Activated naive CD8-positive, alpha-beta T cell treated with anti-CD3 and anti-CD28 coated beads, Interleukin-2, amount 10 ng/mL, durations not matched to agents 7 days and 5 days (primary cell): ENCODE results near the gene ENAM. TPM values are rescaled to one million over a fixed set of nuclear protein-coding genes. Genes with fewer than 3 reads are reported as not detected.
"Not testable (repeated sequence)": the region's sequence is repeated elsewhere in the genome, so short reads cannot be mapped to it uniquely, and the experiment has no call there.

Experiments used
- ATAC-seq: fragments of 150-1000 bp; cut with Tn5 transposase; one replicate; pipeline ENCODE4 v1.10.0; 2021; ENCODE audit warnings: low read depth, moderate library complexity
- POLR2A ChIA-PET: fragments of 350-600 bp; sonication (Branson Sonifier 250); formaldehyde crosslinking; loops from one replicate; lab custom pipeline; 2021; ENCODE audit warnings: antibody characterized with exemption; lab: Charles Lee
- DNase-seq: peaks from one replicate; pipeline ENCODE4 v3.0.0; 2021
- H3K27ac Mint-ChIP-seq: one replicate; pipeline ENCODE4 v1.8.0; 2022; ENCODE audit warnings: mild to moderate bottlenecking, mixed read lengths
- H3K27me3 Mint-ChIP-seq: one replicate; pipeline ENCODE4 v1.8.0; 2022; ENCODE audit warnings: mild to moderate bottlenecking, moderate library complexity, mixed read lengths
- H3K36me3 Mint-ChIP-seq: one replicate; pipeline ENCODE4 v1.8.0; 2021; ENCODE audit warnings: mild to moderate bottlenecking, mixed read lengths
- H3K4me1 Mint-ChIP-seq: one replicate; pipeline ENCODE4 v1.8.0; 2021; ENCODE audit warnings: mixed read lengths
- H3K4me3 Mint-ChIP-seq: one replicate; pipeline ENCODE4 v1.8.0; 2022; ENCODE audit warnings: mild to moderate bottlenecking, moderate library complexity, mixed read lengths
- H3K9me3 Mint-ChIP-seq: one replicate; pipeline ENCODE4 v1.8.0; 2021; ENCODE audit warnings: mixed read lengths
- total RNA-seq, 2 experiments: library from RNA; stranded (reverse); gene quantifications; one replicate each; pipeline ENCODE4 v1.2.3, GENCODE V29; 2021

Gene ENAM
- total RNA-seq, 2 experiments from 2014 or later = not detected

DNA sequence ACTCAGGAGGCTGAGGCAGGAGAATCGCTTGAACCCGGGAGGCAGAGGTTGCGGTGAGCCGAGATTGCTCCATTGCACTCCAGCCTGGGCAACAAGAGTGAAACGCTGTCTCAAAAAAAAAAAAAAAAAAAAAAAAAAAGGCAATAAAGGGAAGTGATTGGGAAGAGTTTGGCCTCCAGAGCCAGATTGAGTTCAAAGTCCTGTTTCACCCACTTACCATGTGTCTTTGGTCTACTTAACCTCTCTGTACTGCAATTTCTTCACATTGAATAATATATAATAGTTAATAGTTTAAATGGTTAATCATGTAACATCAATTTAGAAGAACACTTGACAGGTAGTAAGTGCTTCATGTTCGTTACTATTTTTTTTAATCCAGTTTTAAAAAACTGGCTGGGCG is 66.1 kb downstream of the ENAM start:
- POLR2A ChIA-PET = not testable (repeated sequence)
- peaks cover 16% of the 10 kb centered on the region for H3K4me1 Mint-ChIP-seq

More for the DNA sequence above, 66.1 kb downstream of the ENAM start:
- H3K36me3 Mint-ChIP-seq = peaks cover 16% of the 10 kb centered on the region
- not testable (repeated sequence) for H3K9me3 Mint-ChIP-seq, H3K27ac Mint-ChIP-seq, H3K27me3 Mint-ChIP-seq, H3K4me3 Mint-ChIP-seq, DNase-seq, ATAC-seq

Other genes starting within 250 kb of the ENAM start
- not detected for gene SMR3B, start 245.6 kb upstream of the ENAM start, total RNA-seq
- not detected for gene OPRPN, start 230.8 kb upstream of the ENAM start, total RNA-seq
- not detected for gene MUC7, start 156.5 kb upstream of the ENAM start, total RNA-seq
- not detected for gene AMTN, start 110.2 kb upstream of the ENAM start, total RNA-seq
- gene AMBN, start 36.5 kb upstream of the ENAM start, total RNA-seq = not detected
- gene JCHAIN, start 37.8 kb downstream of the ENAM start, total RNA-seq = under 1 TPM in 1 of 2 experiments, not detected in 1; 0.60 TPM
- 10 to 100 TPM; 35.7 to 39.1 TPM for gene UTP3, start 59.8 kb downstream of the ENAM start, total RNA-seq
- 10 to 100 TPM; 38.0 to 38.5 TPM for gene RUFY3, start 93.2 kb downstream of the ENAM start, total RNA-seq
- 10 to 100 TPM; 58.6 to 61.0 TPM for gene GRSF1, start 211.1 kb downstream of the ENAM start, total RNA-seq